Myometrial cell (primary cell): ENCODE results near the gene COA7. TPM values are rescaled to one million over a fixed set of nuclear protein-coding genes. Genes with fewer than 3 reads are reported as not detected.

Source experiments
- total RNA-seq: library from RNA; depleted of rRNA; stranded (reverse); fragments of >200 nt; gene quantifications from 2 replicates; pipeline ENCODE4 v1.2.3, GENCODE V29; 2015

The COA7 gene
- total RNA-seq = 7.5 and 8.7 TPM in 2 replicates

DNA sequence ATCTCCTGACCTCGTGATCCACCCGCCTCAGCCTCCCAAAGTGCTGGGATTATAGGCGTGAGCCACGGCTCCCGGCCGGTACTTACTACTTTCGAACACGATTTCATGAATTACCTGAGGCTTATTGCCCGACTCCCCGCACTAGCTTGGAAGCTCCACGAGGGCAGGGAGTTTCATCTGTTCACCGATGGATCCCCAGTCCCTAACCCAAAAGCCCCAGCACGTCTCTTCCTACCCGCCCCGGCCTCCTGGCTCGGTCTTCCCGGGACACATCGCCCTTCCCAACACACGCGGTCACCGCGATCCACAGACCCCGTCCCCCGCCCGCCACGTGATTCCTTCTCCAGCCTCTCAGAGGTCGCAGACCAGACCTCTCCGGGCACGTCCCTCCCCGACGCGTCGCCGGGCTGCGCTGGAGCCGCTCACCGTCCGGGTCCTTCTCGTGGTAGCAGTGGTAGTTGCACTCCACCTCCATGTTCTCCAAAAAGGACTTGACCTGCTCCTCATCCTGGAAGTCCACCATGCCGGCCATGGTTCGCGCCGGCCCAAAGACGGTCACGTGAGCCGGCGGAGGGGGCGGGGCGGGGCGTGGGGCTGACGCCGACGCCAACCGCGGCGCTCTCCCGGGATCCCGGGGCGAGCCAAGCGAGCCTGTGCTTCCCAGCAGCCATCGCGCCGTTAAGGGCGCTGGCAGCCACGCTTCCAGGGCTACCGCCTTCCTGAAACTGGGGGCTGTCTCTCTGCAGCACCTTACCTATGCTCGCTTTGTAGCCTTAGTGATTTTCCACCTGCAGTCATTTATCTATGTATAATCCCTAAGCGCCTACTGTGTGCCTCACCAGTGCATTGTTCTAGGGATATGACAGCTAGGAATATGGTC lies at the start of gene COA7:
COA7 (minus strand) TSS at position 553 of the 880 bp plus-strand sequence; CDS start at position 532, 21 bp downstream.

DNA sequence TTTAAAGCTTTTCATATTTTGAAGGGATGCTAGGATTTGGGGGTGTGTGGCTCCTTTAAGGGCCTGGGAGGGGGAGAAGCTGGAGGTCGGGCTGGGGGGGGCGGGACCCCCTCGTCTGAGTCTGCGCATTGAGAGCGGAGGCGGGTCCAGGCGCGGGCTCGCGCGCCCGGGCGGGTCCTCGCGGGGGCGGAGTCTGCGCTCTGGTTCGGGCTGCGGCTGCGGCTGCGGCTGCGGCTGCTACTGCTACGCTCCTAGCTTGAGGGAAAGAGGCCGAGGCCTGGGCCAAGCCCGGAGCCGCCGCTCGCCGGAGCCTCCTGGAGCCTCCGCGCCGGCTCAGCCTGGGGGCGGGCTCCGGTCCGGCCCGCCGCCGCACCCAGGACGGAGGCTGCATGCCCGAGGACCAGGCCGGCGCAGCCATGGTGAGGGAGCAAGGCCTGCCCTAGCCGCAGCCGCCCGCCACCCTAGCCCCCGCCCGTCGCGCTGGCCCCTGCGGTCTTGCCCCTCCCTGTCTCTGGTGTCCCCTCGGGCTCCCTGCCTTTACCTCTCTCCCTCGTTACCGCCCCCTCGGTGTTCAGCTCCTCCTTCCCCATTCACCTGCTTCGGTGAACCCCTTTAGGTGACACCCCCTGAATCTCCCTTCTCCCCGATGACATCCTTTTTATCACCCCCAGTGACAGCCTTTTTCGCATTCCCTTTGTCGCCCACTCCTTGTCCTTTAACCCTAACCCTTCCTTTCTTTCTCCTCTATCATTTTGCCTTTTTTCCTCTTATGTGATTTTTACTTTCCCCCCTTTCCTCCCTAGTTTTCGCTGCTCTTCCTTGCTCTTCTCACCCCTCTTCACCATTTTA lies 28.3 kb upstream of the COA7 start, which contains the start of gene ZYG11B:
ZYG11B (plus strand) TSS at position 189 of the 849 bp plus-strand sequence; CDS start at position 390, 201 bp downstream.

Other genes with a start within 250 kb of the COA7 start
- gene TUT4, start 145.3 kb downstream of the COA7 start, total RNA-seq = 15.0 and 16.5 TPM in 2 replicates
- gene GPX7, start 96.0 kb downstream of the COA7 start, total RNA-seq = 38.8 and 66.9 TPM in 2 replicates
- gene SHISAL2A, start 65.2 kb downstream of the COA7 start, total RNA-seq = not detected in 2 replicates
- 29.7 and 31.5 TPM in 2 replicates for gene ZYG11B, start 28.1 kb upstream of the COA7 start, total RNA-seq
- gene ZYG11A, start 144.4 kb upstream of the COA7 start, total RNA-seq = 0.86 and 0.89 TPM in 2 replicates
- 16.3 and 43.5 TPM in 2 replicates for gene ECHDC2, start 223.4 kb upstream of the COA7 start, total RNA-seq
- gene SCP2, start 228.9 kb upstream of the COA7 start, total RNA-seq = 125 and 178 TPM in 2 replicates